AG09319 (cell line): Measurements from ENCODE around the gene UGT2A1.

Experiments
- DNase-seq: peaks from one replicate; pipeline ENCODE4 v3.0.0-alpha.2; 2010; ENCODE audit warnings: low read depth; ENCODE audit errors: extremely low read depth
- CTCF ChIP-seq: IDR thresholded peaks from 2 replicates; pipeline ENCODE4 v1.5.1; 2011; ENCODE audit warnings: low read depth, mild to moderate bottlenecking, inconsistent platforms, low read length, moderate library complexity

UGT2A1 gene

GRCh38 chr4:69642961-69643360, 10.1 kb downstream of the UGT2A1 start:
- TF ChIP-seq CTCF = no peak

GRCh38 chr4:69640289-69640688, 12.8 kb downstream of the UGT2A1 start:
- DNase-seq = no peak
- no peak for TF ChIP-seq CTCF

More at GRCh38 chr4:69642961-69643360, 10.1 kb downstream of the UGT2A1 start:
- no peak for DNase-seq

GRCh38 chr4:69639542-69639941, 13.5 kb downstream of the UGT2A1 start, which contains the start of gene UGT2A2:
TSS of gene UGT2A2 (minus strand) at chr4:69639642. CDS start at chr4:69639640, 2 bp downstream.
- TF ChIP-seq CTCF = no peak
- no peak for DNase-seq

GRCh38 chr4:69617083-69617694, 35.9 kb downstream of the UGT2A1 start:
- no peak for DNase-seq
- TF ChIP-seq CTCF = no peak; the same call in none of the 2 replicates

- TF ChIP-seq CTCF = no peak
- no peak for DNase-seq
Observed at GRCh38 chr4:69610484-69610883, 42.6 kb downstream of the UGT2A1 start.

GRCh38 chr4:69601065-69601464, 52.0 kb downstream of the UGT2A1 start:
- DNase-seq = no peak
- no peak for TF ChIP-seq CTCF

- TF ChIP-seq CTCF = no peak
- no peak for DNase-seq
Observed at GRCh38 chr4:69600013-69600412, 53.0 kb downstream of the UGT2A1 start.
